ENCODE measurements around the gene CACNG7.

DNA sequence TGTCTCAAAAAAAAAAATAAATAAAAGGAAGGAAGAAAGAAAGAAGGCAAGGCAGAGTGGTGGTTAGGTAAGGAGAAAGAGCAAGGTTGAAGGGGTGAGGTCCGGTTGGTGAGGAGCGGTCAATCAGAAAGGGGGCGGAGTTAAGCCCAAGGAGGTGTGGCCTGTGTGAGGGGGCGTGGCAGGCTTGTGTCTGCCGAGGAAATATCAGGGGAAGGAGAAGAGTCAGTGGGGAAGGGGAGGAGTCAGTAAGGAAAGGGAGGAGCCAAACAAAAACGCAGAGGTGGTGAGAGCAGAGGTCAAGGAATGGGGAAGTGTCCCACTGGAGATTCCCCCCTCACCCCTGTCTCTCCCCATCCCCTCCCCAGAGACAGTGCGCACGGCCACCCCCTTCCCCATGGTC, 5.9 kb downstream of the CACNG7 start:
- TF ChIP-seq, protein P1, sequence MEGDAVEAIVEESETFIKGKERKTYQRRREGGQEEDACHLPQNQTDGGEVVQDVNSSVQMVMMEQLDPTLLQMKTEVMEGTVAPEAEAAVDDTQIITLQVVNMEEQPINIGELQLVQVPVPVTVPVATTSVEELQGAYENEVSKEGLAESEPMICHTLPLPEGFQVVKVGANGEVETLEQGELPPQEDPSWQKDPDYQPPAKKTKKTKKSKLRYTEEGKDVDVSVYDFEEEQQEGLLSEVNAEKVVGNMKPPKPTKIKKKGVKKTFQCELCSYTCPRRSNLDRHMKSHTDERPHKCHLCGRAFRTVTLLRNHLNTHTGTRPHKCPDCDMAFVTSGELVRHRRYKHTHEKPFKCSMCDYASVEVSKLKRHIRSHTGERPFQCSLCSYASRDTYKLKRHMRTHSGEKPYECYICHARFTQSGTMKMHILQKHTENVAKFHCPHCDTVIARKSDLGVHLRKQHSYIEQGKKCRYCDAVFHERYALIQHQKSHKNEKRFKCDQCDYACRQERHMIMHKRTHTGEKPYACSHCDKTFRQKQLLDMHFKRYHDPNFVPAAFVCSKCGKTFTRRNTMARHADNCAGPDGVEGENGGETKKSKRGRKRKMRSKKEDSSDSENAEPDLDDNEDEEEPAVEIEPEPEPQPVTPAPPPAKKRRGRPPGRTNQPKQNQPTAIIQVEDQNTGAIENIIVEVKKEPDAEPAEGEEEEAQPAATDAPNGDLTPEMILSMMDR (IDR thresholded peaks at IDR 0.05): no peak
- TF ChIP-seq POLR2A (IDR thresholded peaks at IDR 0.05): no peak

All from lower leg skin (tissue), 3 donors.